WTC11 (cell line): ENCODE measurements around the gene PLA2G1B.

Experiments used
- CTCF ChIP-seq: fragments of 200-600 bp; IDR thresholded peaks from 2 replicates; pipeline ENCODE4 v1.8.0; 2022; ENCODE audit warnings: antibody characterized with exemption
- JUN ChIP-seq: sonication (generic); formaldehyde crosslinking; IDR thresholded peaks from 2 replicates; pipeline ENCODE4 v1.8.0; 2023; ENCODE audit warnings: mild to moderate bottlenecking, missing genetic modification reagents
- MYBL2 ChIP-seq: sonication (generic); formaldehyde crosslinking; IDR thresholded peaks from 2 replicates; pipeline ENCODE4 v1.8.1; 2023; ENCODE audit warnings: mild to moderate bottlenecking, moderate library complexity, missing genetic modification reagents
- NFE2L1 ChIP-seq: sonication (generic); formaldehyde crosslinking; IDR thresholded peaks from 2 replicates; pipeline ENCODE4 v1.8.1; 2023; ENCODE audit warnings: missing genetic modification reagents
- NR3C1 ChIP-seq: sonication (generic); formaldehyde crosslinking; conservative IDR thresholded peaks from 2 replicates; pipeline ENCODE4 v1.8.1; 2023; ENCODE audit warnings: low read depth, mild to moderate bottlenecking, missing genetic modification reagents
- ZNF263 ChIP-seq: sonication (generic); formaldehyde crosslinking; IDR thresholded peaks from 2 replicates; pipeline ENCODE4 v1.8.1; 2022; ENCODE audit warnings: low read depth, mild to moderate bottlenecking, moderate library complexity, missing genetic modification reagents
- TF ChIP-seq, protein P1 (sequence below): sonication (generic); formaldehyde crosslinking; IDR thresholded peaks from 2 replicates; pipeline ENCODE4 v1.8.1; 2022; ENCODE audit warnings: mild to moderate bottlenecking, moderate library complexity, missing genetic modification reagents
- TF ChIP-seq, protein P2 (sequence below): sonication (generic); formaldehyde crosslinking; IDR thresholded peaks from 2 replicates; pipeline ENCODE4 v1.8.1; 2023; ENCODE audit warnings: mild to moderate bottlenecking, missing genetic modification reagents, borderline replicate concordance

- no peak for TF ChIP-seq ZNF263
- TF ChIP-seq, protein P1, sequence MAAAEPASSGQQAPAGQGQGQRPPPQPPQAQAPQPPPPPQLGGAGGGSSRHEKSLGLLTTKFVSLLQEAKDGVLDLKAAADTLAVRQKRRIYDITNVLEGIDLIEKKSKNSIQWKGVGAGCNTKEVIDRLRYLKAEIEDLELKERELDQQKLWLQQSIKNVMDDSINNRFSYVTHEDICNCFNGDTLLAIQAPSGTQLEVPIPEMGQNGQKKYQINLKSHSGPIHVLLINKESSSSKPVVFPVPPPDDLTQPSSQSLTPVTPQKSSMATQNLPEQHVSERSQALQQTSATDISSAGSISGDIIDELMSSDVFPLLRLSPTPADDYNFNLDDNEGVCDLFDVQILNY (CRISPR knock-in tag) = no peak
- TF ChIP-seq CTCF = no peak
- TF ChIP-seq JUN (CRISPR knock-in tag) = no peak
- TF ChIP-seq NR3C1 = no peak
- no peak for TF ChIP-seq NFE2L1 (CRISPR knock-in tag)
- TF ChIP-seq, protein P2, sequence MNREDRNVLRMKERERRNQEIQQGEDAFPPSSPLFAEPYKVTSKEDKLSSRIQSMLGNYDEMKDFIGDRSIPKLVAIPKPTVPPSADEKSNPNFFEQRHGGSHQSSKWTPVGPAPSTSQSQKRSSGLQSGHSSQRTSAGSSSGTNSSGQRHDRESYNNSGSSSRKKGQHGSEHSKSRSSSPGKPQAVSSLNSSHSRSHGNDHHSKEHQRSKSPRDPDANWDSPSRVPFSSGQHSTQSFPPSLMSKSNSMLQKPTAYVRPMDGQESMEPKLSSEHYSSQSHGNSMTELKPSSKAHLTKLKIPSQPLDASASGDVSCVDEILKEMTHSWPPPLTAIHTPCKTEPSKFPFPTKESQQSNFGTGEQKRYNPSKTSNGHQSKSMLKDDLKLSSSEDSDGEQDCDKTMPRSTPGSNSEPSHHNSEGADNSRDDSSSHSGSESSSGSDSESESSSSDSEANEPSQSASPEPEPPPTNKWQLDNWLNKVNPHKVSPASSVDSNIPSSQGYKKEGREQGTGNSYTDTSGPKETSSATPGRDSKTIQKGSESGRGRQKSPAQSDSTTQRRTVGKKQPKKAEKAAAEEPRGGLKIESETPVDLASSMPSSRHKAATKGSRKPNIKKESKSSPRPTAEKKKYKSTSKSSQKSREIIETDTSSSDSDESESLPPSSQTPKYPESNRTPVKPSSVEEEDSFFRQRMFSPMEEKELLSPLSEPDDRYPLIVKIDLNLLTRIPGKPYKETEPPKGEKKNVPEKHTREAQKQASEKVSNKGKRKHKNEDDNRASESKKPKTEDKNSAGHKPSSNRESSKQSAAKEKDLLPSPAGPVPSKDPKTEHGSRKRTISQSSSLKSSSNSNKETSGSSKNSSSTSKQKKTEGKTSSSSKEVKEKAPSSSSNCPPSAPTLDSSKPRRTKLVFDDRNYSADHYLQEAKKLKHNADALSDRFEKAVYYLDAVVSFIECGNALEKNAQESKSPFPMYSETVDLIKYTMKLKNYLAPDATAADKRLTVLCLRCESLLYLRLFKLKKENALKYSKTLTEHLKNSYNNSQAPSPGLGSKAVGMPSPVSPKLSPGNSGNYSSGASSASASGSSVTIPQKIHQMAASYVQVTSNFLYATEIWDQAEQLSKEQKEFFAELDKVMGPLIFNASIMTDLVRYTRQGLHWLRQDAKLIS (CRISPR knock-in tag) = no peak
- TF ChIP-seq MYBL2 = no peak
These were observed 6.0 kb downstream of the PLA2G1B start for GRCh38 chr12:120321382-120322202.
